Endodermal cell (in vitro differentiated cells): ENCODE results near the gene TRIM46. TPM values are rescaled to one million over a fixed set of nuclear protein-coding genes. Genes with fewer than 3 reads are reported as not detected.
"Not testable (repeated sequence)": the region's sequence is repeated elsewhere in the genome, so short reads cannot be mapped to it uniquely, and the experiment has no call there.

ENCODE experiments used
- DNase-seq: peaks from one replicate; pipeline ENCODE4 v3.0.0-alpha.2; 2017
- H3K27ac ChIP-seq: 2 replicates; pipeline ENCODE4 v1.5.1; 2013; ENCODE audit warnings: mild to moderate bottlenecking, low read depth, low read length, moderate library complexity
- H3K27me3 ChIP-seq: 2 replicates; pipeline ENCODE4 v1.6.1; 2013; ENCODE audit warnings: mild to moderate bottlenecking, low read length, moderate library complexity; ENCODE audit not compliant: insufficient read depth, control insufficient read depth, poor library complexity, severe bottlenecking
- H3K36me3 ChIP-seq: 2 replicates; pipeline ENCODE4 v1.7.0; 2013; ENCODE audit warnings: mild to moderate bottlenecking, low read length, moderate library complexity; ENCODE audit not compliant: control insufficient read depth, insufficient read depth
- H3K4me1 ChIP-seq: one replicate; pipeline ENCODE4 v1.7.0; 2013; ENCODE audit warnings: low read length; ENCODE audit not compliant: control insufficient read depth, insufficient read depth
- H3K4me3 ChIP-seq: 2 replicates; pipeline ENCODE4 v1.5.1; 2013; ENCODE audit warnings: mild to moderate bottlenecking, low read length, moderate library complexity
- H3K9ac ChIP-seq: 2 replicates; pipeline ENCODE4 v1.6.1; 2013; ENCODE audit warnings: mild to moderate bottlenecking, low read length, moderate library complexity; ENCODE audit not compliant: poor library complexity, severe bottlenecking; ENCODE audit errors: extremely low read depth
- H3K9me3 ChIP-seq: 2 replicates; pipeline ENCODE4 v1.6.1; 2013; ENCODE audit warnings: mild to moderate bottlenecking, low read length, moderate library complexity; ENCODE audit not compliant: control insufficient read depth
- H3K27ac Mint-ChIP-seq: 2 replicates; pipeline ENCODE4 v1.8.0; 2020; ENCODE audit warnings: mixed read lengths
- H3K27me3 Mint-ChIP-seq: 2 replicates; pipeline ENCODE4 v1.8.0; 2021; ENCODE audit warnings: mild to moderate bottlenecking, mixed read lengths; ENCODE audit not compliant: insufficient read depth
- H3K36me3 Mint-ChIP-seq: 2 replicates; pipeline ENCODE4 v1.8.0; 2020; ENCODE audit warnings: low read depth, mixed read lengths
- H3K4me1 Mint-ChIP-seq: 2 replicates; pipeline ENCODE4 v1.8.0; 2020; ENCODE audit warnings: mixed read lengths
- H3K4me3 Mint-ChIP-seq: 2 replicates; pipeline ENCODE4 v1.8.0; 2020; ENCODE audit warnings: mild to moderate bottlenecking, moderate library complexity, mixed read lengths
- H3K9me3 Mint-ChIP-seq: 2 replicates; pipeline ENCODE4 v1.8.0; 2020; ENCODE audit warnings: mild to moderate bottlenecking, mixed read lengths
- CTCF ChIP-seq: fragments of 200-600 bp; sonication (generic); conservative IDR thresholded peaks from 2 replicates; pipeline ENCODE4 v1.5.0; 2021; ENCODE audit warnings: antibody characterized with exemption, mild to moderate bottlenecking
- WGBS, 2 experiments: methylation state at CpG; one replicate each; pipeline versions ENCODE4 v1.1.5 to v1.1.7; 2013; ENCODE audit warnings: missing lambda C conversion rate in 2 of 2, mixed read lengths in 1 of 2; ENCODE audit not compliant: insufficient coverage in 1 of 2, insufficient read length in 1 of 2; 5-methylcytosine and 5-hydroxymethylcytosine counted together
- total RNA-seq, 2 donors: library from RNA; stranded (reverse); fragmentation: NEBNext Ultra II Directional in 1 of 2; extraction: Animal tissue kit (Norgen Biotek cat#: 25700) in 1 of 2; gene quantifications; 2 replicates in 1 of 2; 3 replicates in 1 of 2; pipeline ENCODE4 v1.2.1, GENCODE V29; 2021

Gene TRIM46
- total RNA-seq, 2 donors from 2014 or later: 5.1 to 7.1 TPM

- H3K27ac Mint-ChIP-seq: peak overlapping the region; percentile 83
- Histone ChIP-seq H3K9ac (no peak overlapping the region), H3K4me1 (no peaks in the 10 kb centered on the region), H3K36me3 (no peaks in the 10 kb centered on the region), H3K27me3 (no peaks in the 10 kb centered on the region), H3K9me3 (no peaks in the 10 kb centered on the region), H3K27ac (no peak overlapping the region), H3K4me3 (peak overlapping the region; percentile 51)
- peaks cover 3% of the 10 kb centered on the region for H3K4me1 Mint-ChIP-seq
- 69% methylated on average over 7 of the region's 7 CpGs; no CpG with 5 or more reads in 1 of the 2 experiments for WGBS, 2 experiments
- H3K36me3 Mint-ChIP-seq: peaks cover 5% of the 10 kb centered on the region
- no peak for TF ChIP-seq CTCF
- peak overlapping the region; percentile 39 for H3K4me3 Mint-ChIP-seq
- H3K27me3 Mint-ChIP-seq: no peaks in the 10 kb centered on the region
- H3K9me3 Mint-ChIP-seq: no peaks in the 10 kb centered on the region
- peak; percentile 84 for DNase-seq
Measured at GRCh38 chr1:155218854-155219591, 45.4 kb downstream of the TRIM46 start.

DNA sequence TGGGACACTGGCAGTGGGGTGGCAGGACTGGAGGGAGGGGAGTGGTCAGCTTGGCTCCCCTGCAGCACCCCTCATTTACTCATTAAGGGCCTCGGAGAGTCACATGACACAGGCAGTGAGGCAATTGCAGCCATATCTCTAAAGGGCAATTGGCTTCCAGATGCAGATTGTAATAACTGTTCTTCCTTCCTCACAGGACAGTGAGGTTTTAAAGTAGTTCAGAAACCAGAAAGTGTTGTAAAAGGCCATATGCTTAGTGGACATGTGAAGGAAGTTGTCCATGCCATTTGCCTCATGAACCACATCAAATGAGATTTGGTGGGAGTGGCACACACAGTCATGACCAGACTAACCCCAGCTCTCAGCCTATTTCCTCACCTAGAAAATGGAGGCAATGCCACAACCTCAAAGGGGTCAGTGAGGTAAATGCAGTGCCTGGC is 46.0 kb downstream of the TRIM46 start:
- H3K9me3 Mint-ChIP-seq: no peaks in the 10 kb centered on the region
- DNase-seq: peak; percentile 74
- no peak overlapping the region for H3K9ac ChIP-seq

GRCh38 chr1:155220211-155220965 is 46.7 kb downstream of the TRIM46 start:
- H3K4me1 Mint-ChIP-seq, H3K4me3 Mint-ChIP-seq, H3K27ac ChIP-seq, DNase-seq, H3K27me3 Mint-ChIP-seq, H3K4me3 ChIP-seq, H3K9ac ChIP-seq, H3K9me3 ChIP-seq, H3K4me1 ChIP-seq, H3K36me3 ChIP-seq, H3K27ac Mint-ChIP-seq, H3K36me3 Mint-ChIP-seq, H3K9me3 Mint-ChIP-seq, H3K27me3 ChIP-seq: not testable (repeated sequence)
- WGBS, 2 experiments: 92 to 98% methylated on average over 5 to 10 of the region's 10 CpGs

More for the DNA sequence above, 46.0 kb downstream of the TRIM46 start:
- Mint-ChIP-seq H3K27me3 (no peaks in the 10 kb centered on the region), H3K36me3 (peaks cover 5% of the 10 kb centered on the region), H3K27ac (peak overlapping the region; percentile 83), H3K4me1 (peaks cover 3% of the 10 kb centered on the region), H3K4me3 (peak overlapping the region; percentile 14)
- WGBS, 2 experiments: 50 to 63% methylated on average over 1 of the region's 1 CpG
- no peaks in the 10 kb centered on the region for H3K4me1 ChIP-seq
- H3K9me3 ChIP-seq: no peaks in the 10 kb centered on the region
- no peak for TF ChIP-seq CTCF
- no peak overlapping the region for H3K4me3 ChIP-seq
- H3K27me3 ChIP-seq: no peaks in the 10 kb centered on the region
- no peak overlapping the region for H3K27ac ChIP-seq
- H3K36me3 ChIP-seq: no peaks in the 10 kb centered on the region
